H1 (cell line): ENCODE measurements around the gene CYP46A1. TPM values are rescaled to one million over a fixed set of nuclear protein-coding genes. Genes with fewer than 3 reads are reported as not detected.

Experiments used
- NANOG ChIP-seq: IDR thresholded peaks from 2 replicates; pipeline ENCODE4 v1.6.1; 2011; ENCODE audit warnings: low read length, low read depth, mild to moderate bottlenecking, inconsistent platforms; ENCODE audit not compliant: insufficient read depth, poor library complexity, severe bottlenecking
- POLR2A ChIP-seq, 2 experiments: IDR thresholded peaks; 1 replicate in 1 of 2; 2 replicates in 1 of 2; pipeline ENCODE4 v1.6.1; 2011; ENCODE audit warnings: low read depth in 2 of 2, low read length in 2 of 2, mild to moderate bottlenecking in 2 of 2; ENCODE audit errors: control extremely low read depth in 1 of 2
- POLR2AphosphoS5 ChIP-seq: IDR thresholded peaks from 2 replicates; pipeline ENCODE4 v1.6.1; 2011; ENCODE audit warnings: low read depth, low read length
- RNF2 ChIP-seq: fragments of 200-900, 300-1000 bp; sonication (generic); IDR thresholded peaks from 2 replicates; pipeline ENCODE4 v1.7.1; 2016; ENCODE audit warnings: borderline replicate concordance, low read depth, mild to moderate bottlenecking, antibody characterized with exemption, low read length; ENCODE audit not compliant: poor library complexity, severe bottlenecking; ENCODE audit errors: missing control alignments
- polyA plus RNA-seq, 7 experiments: library from polyadenylated mRNA; depleted of rRNA in 3 of 7; stranded (reverse) in 5 of 7; unstranded in 2 of 7; fragments of >200 nt in 5 of 7; fragments of 200-250 nt in 2 of 7; gene quantifications; 1 replicate in 5 of 7; 2 replicates in 1 of 7; 4 replicates in 1 of 7; pipeline versions ENCODE4 v1.2.1 to v1.2.3, GENCODE V29; 2011 to 2013; ENCODE audit warnings: missing spikeins in 2 of 7, mixed read lengths in 2 of 7
- total RNA-seq: library from RNA; stranded (reverse); fragmentation: NEBNext Ultra II Directional; extraction: Animal tissue kit (Norgen Biotek cat#: 25700); gene quantifications from 2 replicates; pipeline ENCODE4 v1.2.1, GENCODE V29; 2021
- TF ChIP-seq, protein P1 (sequence below): IDR thresholded peaks from 2 replicates; pipeline ENCODE4 v1.6.1; 2012; ENCODE audit warnings: low read length, inconsistent platforms

Gene CYP46A1
- total and polyA plus RNA-seq, 2 of the 8 experiments (the other 6 are each of a cell fraction or from before 2014, with no cell fraction given): 0.41 to 1.3 TPM

DNA sequence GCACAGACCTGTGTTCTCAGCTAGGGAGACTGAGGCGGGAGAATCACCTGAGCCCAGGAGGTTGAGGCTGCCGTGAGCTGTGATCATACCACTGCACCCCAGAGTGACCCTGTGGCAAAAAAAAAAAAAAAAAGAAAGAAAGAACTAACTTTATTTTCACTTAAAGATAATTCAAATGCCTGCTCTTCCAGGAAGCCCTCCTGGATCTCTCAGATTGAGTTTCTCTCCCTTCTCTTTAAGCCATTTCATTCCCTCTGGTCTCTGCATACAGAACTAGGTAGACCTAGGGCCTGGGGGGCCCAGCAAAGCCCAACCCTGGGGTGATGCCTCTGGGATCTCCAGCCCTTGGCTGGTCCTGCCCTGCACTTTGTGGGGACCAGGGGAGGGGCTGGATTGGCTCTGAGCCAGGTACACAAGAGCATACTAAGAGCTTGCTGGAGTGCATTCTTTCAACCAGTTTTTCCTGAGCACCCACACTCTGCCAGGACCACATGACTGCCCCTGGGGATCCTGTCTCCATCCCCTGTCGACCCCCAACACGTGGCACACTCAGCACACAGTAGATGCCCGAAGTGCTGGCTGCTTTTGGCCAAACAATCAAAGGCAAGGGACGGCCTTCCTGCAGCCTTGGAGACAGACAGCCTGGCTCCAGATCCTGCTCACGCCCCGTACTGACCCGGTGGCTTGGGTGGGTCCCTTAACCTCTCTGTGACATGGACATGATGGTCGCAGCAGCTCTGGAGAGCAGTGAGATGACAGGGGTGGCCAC lies 52.7 kb downstream of the CYP46A1 start (continued):
- TF ChIP-seq, protein P1, sequence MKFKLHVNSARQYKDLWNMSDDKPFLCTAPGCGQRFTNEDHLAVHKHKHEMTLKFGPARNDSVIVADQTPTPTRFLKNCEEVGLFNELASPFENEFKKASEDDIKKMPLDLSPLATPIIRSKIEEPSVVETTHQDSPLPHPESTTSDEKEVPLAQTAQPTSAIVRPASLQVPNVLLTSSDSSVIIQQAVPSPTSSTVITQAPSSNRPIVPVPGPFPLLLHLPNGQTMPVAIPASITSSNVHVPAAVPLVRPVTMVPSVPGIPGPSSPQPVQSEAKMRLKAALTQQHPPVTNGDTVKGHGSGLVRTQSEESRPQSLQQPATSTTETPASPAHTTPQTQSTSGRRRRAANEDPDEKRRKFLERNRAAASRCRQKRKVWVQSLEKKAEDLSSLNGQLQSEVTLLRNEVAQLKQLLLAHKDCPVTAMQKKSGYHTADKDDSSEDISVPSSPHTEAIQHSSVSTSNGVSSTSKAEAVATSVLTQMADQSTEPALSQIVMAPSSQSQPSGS: no peak
- TF ChIP-seq POLR2A (IDR thresholded peaks at IDR 0.05; ENCODE audit: control extremely low read depth in 1 of 2, low read depth in 2 of 2, low read length in 2 of 2): no peak
- TF ChIP-seq RNF2: no peak
- no peak for TF ChIP-seq POLR2AphosphoS5
- TF ChIP-seq NANOG: no peak
- TF ChIP-seq, all 59 proteins: peak for 0
